Muscle of leg (tissue), 11 donors: ENCODE data around the gene PCCA. TPM values are rescaled to one million over a fixed set of nuclear protein-coding genes. Genes with fewer than 3 reads are reported as not detected.
"Not testable (repeated sequence)": the region's sequence is repeated elsewhere in the genome, so short reads cannot be mapped to it uniquely, and the experiment has no call there.

Experiments
- DNase-seq: peaks from one replicate; pipeline ENCODE4 v3.0.0; 2013
- H3K27ac ChIP-seq: one replicate; pipeline ENCODE4 v1.5.1; 2013; ENCODE audit warnings: mild to moderate bottlenecking, low read length, control low read depth
- H3K27me3 ChIP-seq: one replicate; pipeline ENCODE4 v1.6.1; 2013; ENCODE audit warnings: low read length; ENCODE audit not compliant: control insufficient read depth, insufficient read depth
- H3K36me3 ChIP-seq: one replicate; pipeline ENCODE4 v1.6.1; 2013; ENCODE audit warnings: low read length; ENCODE audit not compliant: control insufficient read depth, insufficient read depth
- H3K4me1 ChIP-seq: one replicate; pipeline ENCODE4 v1.6.1; 2013; ENCODE audit warnings: low read length; ENCODE audit not compliant: control insufficient read depth, insufficient read depth
- H3K4me3 ChIP-seq: one replicate; pipeline ENCODE4 v1.5.1; 2013; ENCODE audit warnings: low read length, control low read depth
- H3K9me3 ChIP-seq: replicated peaks from 2 replicates; pipeline ENCODE4 v1.6.1; 2013; ENCODE audit warnings: low read depth, low read length; ENCODE audit not compliant: control insufficient read depth
- WGBS: methylation state at CpG from one replicate; pipeline ENCODE4 v1.1.5; 2013; ENCODE audit warnings: missing lambda C conversion rate; ENCODE audit not compliant: insufficient coverage; 5-methylcytosine and 5-hydroxymethylcytosine counted together
- polyA plus RNA-seq, 8 donors: library from polyadenylated mRNA; unstranded; fragments of 120-200 nt; gene quantifications; one replicate each; pipeline versions ENCODE4 v1.2.1 to v1.2.3, GENCODE V29; 2013; ENCODE audit warnings: inconsistent platforms in 1 of 8, low replicate concordance in 1 of 8; ENCODE audit not compliant: insufficient read length in 8 of 8, insufficient read depth in 1 of 8
- total RNA-seq: library from RNA; stranded (reverse); fragments of 120-200 nt; gene quantifications from one replicate; pipeline ENCODE4 v1.2.4, GENCODE V29; 2013

The PCCA gene
- total and polyA plus RNA-seq, 9 donors = 23.9 to 35.5 (median 29.5) TPM

GRCh38 chr13:100068133-100068931 lies 20.6 kb upstream of the PCCA start:
- Histone ChIP-seq H3K9me3 (no peaks in the 10 kb centered on the region), H3K36me3 (no peaks in the 10 kb centered on the region), H3K4me3 (no peak overlapping the region), H3K27ac (no peak overlapping the region), H3K27me3 (no peaks in the 10 kb centered on the region), H3K4me1 (peaks cover 6% of the 10 kb centered on the region)
- DNase-seq = no peak
- no CpG with 5 or more reads among the region's 3 CpGs for WGBS

GRCh38 chr13:100069278-100069677 lies 19.6 kb upstream of the PCCA start:
- DNase-seq = no peak
- H3K36me3 ChIP-seq = no peaks in the 10 kb centered on the region
- no CpG with 5 or more reads among the region's 1 CpG for WGBS

GRCh38 chr13:100075700-100076587 lies 12.9 kb upstream of the PCCA start:
- Histone ChIP-seq H3K27me3 (no peaks in the 10 kb centered on the region), H3K36me3 (no peaks in the 10 kb centered on the region), H3K27ac (no peak overlapping the region), H3K4me3 (no peak overlapping the region), H3K4me1 (no peaks in the 10 kb centered on the region), H3K9me3 (no peaks in the 10 kb centered on the region)
- 65% methylated on average over 3 of the region's 10 CpGs for WGBS
- DNase-seq = no peak

More at GRCh38 chr13:100069278-100069677, 19.6 kb upstream of the PCCA start:
- no peaks in the 10 kb centered on the region for H3K9me3 ChIP-seq
- H3K4me1 ChIP-seq = no peaks in the 10 kb centered on the region
- no peak overlapping the region for H3K27ac ChIP-seq
- no peaks in the 10 kb centered on the region for H3K27me3 ChIP-seq
- no peak overlapping the region for H3K4me3 ChIP-seq

- not testable (repeated sequence) for H3K36me3 ChIP-seq, H3K4me1 ChIP-seq, H3K9me3 ChIP-seq, H3K27ac ChIP-seq, H3K4me3 ChIP-seq, H3K27me3 ChIP-seq, DNase-seq
- WGBS = 79% methylated on average over 8 of the region's 9 CpGs
Observed at GRCh38 chr13:100079003-100079402, 9.9 kb upstream of the PCCA start.

- not testable (repeated sequence) for H3K4me3 ChIP-seq, H3K27ac ChIP-seq, DNase-seq, H3K9me3 ChIP-seq, H3K4me1 ChIP-seq, H3K27me3 ChIP-seq, H3K36me3 ChIP-seq
- 92% methylated on average over 4 of the region's 6 CpGs for WGBS
Observed at GRCh38 chr13:100083401-100083800, 5.5 kb upstream of the PCCA start.

- no peaks in the 10 kb centered on the region for H3K9me3 ChIP-seq
- no peak for DNase-seq
- peak overlapping the region; percentile 80 for H3K4me3 ChIP-seq
- H3K36me3 ChIP-seq = peaks cover 8% of the 10 kb centered on the region
- H3K27ac ChIP-seq = peak overlapping the region; percentile 74
- whole genome bisulfite sequencing = 0% methylated on average over 1 of the region's 12 CpGs
- H3K4me1 ChIP-seq = peaks cover 11% of the 10 kb centered on the region
- H3K27me3 ChIP-seq = no peaks in the 10 kb centered on the region
Observed at GRCh38 chr13:100088273-100088643, 635 bp upstream of the PCCA start.

GRCh38 chr13:100089465-100090032 lies 656 bp downstream of the PCCA start:
- H3K27me3 ChIP-seq = no peaks in the 10 kb centered on the region
- H3K36me3 ChIP-seq = peaks cover 8% of the 10 kb centered on the region
- H3K4me1 ChIP-seq = peaks cover 11% of the 10 kb centered on the region
- H3K4me3 ChIP-seq = peak overlapping the region; percentile 80
- peak overlapping the region; percentile 74 for H3K27ac ChIP-seq
- DNase-seq = peak; percentile 27
- H3K9me3 ChIP-seq = no peaks in the 10 kb centered on the region
- 0% methylated on average over 7 of the region's 13 CpGs for WGBS

- H3K27ac ChIP-seq = no peak overlapping the region
- WGBS = no CpG with 5 or more reads among the region's 1 CpG
Observed at GRCh38 chr13:100090861-100091260, 2.0 kb downstream of the PCCA start.

GRCh38 chr13:100091391-100091790 lies 2.5 kb downstream of the PCCA start:
- no peaks in the 10 kb centered on the region for H3K36me3 ChIP-seq
- peaks cover 11% of the 10 kb centered on the region for H3K4me1 ChIP-seq
- H3K27me3 ChIP-seq = no peaks in the 10 kb centered on the region
- no peaks in the 10 kb centered on the region for H3K9me3 ChIP-seq
- WGBS = no CpG with 5 or more reads among the region's 2 CpGs
- H3K27ac ChIP-seq = no peak overlapping the region
- no peak overlapping the region for H3K4me3 ChIP-seq
- DNase-seq = no peak

More at GRCh38 chr13:100090861-100091260, 2.0 kb downstream of the PCCA start:
- Histone ChIP-seq H3K9me3 (no peaks in the 10 kb centered on the region), H3K27me3 (no peaks in the 10 kb centered on the region), H3K4me3 (no peak overlapping the region), H3K4me1 (peaks cover 11% of the 10 kb centered on the region), H3K36me3 (peaks cover 3% of the 10 kb centered on the region)
- DNase-seq = no peak

GRCh38 chr13:100092273-100092672 lies 3.4 kb downstream of the PCCA start:
- WGBS = no CpG with 5 or more reads among the region's 2 CpGs
- not testable (repeated sequence) for H3K9me3 ChIP-seq, H3K27me3 ChIP-seq, DNase-seq, H3K4me3 ChIP-seq, H3K36me3 ChIP-seq, H3K27ac ChIP-seq
- peaks cover 11% of the 10 kb centered on the region for H3K4me1 ChIP-seq
